Prostate gland (tissue), 2 donors: Measurements from ENCODE around the gene CTSO. TPM values are rescaled to one million over a fixed set of nuclear protein-coding genes. Genes with fewer than 3 reads are reported as not detected.

Experiments
- DNase-seq: peaks from one replicate; pipeline ENCODE4 v3.0.0-alpha.2; 2019; ENCODE audit warnings: low spot score
- H3K27ac ChIP-seq, 2 donors: fragments of 200-600 bp; sonication (generic); 2 replicates each; pipeline ENCODE4 v1.5.1; 2017 to 2019
- H3K27me3 ChIP-seq: fragments of 200-600 bp; sonication (generic); replicated peaks from 2 replicates; pipeline ENCODE4 v1.5.1; 2019; ENCODE audit not compliant: insufficient read depth
- H3K36me3 ChIP-seq, 2 donors: fragments of 200-600 bp; sonication (generic); 1 replicate in 1 of 2; 2 replicates in 1 of 2; pipeline versions ENCODE4 v1.5.1 to v1.8.1; 2017 to 2019
- H3K4me1 ChIP-seq: fragments of 200-600 bp; sonication (generic); replicated peaks from 2 replicates; pipeline ENCODE4 v1.5.1; 2019
- H3K4me3 ChIP-seq, 2 donors: fragments of 200-600 bp; sonication (generic); 2 replicates each; pipeline ENCODE4 v1.5.1; 2017 to 2019
- H3K9me3 ChIP-seq: fragments of 200-600 bp; sonication (generic); 2 replicates; pipeline ENCODE4 v1.5.1; 2017
- CTCF ChIP-seq, 4 experiments: fragments of 200-600 bp in 2 of 4; fragments of 450-650 bp in 2 of 4; sonication (generic) in 2 of 4; IDR thresholded peaks; 1 replicate in 3 of 4; 2 replicates in 1 of 4; pipeline ENCODE4 v1.5.1; 2016 to 2019; ENCODE audit warnings: antibody characterized with exemption in 4 of 4, mild to moderate bottlenecking in 2 of 4, moderate library complexity in 2 of 4
- POLR2A ChIP-seq: fragments of 450-650 bp; IDR thresholded peaks from one replicate; pipeline ENCODE4 v1.6.1; 2016; ENCODE audit warnings: antibody characterized with exemption, mild to moderate bottlenecking
- POLR2AphosphoS5 ChIP-seq: sonication (generic); formaldehyde crosslinking; IDR thresholded peaks from one replicate; pipeline ENCODE4 v1.6.1; 2017; ENCODE audit warnings: antibody characterized with exemption
- WGBS: methylation state at CpG from one replicate; pipeline ENCODE4 v1.1.5; 2018; 5-methylcytosine and 5-hydroxymethylcytosine counted together
- intact Hi-C: fragments of 100-400 bp; cut with DNase I; formaldehyde crosslinking; loops from one replicate; pipeline ENCODE4 v1.14.2; 2022
- total RNA-seq, 2 donors: library from RNA; depleted of rRNA; stranded (reverse); fragments of >200 nt; gene quantifications; one replicate each; pipeline ENCODE4 v1.1.0, GENCODE V29; 2016

Gene CTSO
- total RNA-seq, 2 donors from 2014 or later, result 24.9 to 37.5 TPM

DNA sequence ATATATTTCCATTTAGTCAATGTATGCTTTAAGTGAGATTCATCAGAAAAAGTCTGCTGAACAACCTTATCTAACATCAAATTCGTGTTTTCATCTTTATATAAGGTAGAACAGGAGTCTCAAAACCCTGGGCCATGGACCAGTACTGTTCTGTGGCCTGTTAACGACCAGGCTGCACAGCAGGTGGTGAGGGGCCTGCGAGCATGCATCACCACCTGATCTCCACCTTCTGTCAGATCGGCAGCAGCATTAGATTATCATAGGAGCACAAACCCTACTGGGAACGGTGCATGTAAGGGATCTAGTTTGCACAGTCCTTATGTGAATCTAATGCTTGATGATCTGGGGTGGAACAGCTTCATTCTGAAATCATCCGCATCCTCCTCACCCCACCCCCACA, 3.2 kb downstream of the CTSO start:
- TF ChIP-seq POLR2A (no peak), CTCF (IDR thresholded peaks at IDR 0.05) (no peak), POLR2AphosphoS5 (no peak)
- intact Hi-C loops, result loop anchor here (5.0 to 10.0 kb wide), 3 partner anchors 256 to 1014 kb away; no protein-coding TSS in a partner anchor
- Histone ChIP-seq H3K4me3 (no peak overlapping the region), H3K9me3 (no peaks in the 10 kb centered on the region), H3K4me1 (no peaks in the 10 kb centered on the region), H3K27ac (no peak overlapping the region), H3K36me3 (no peaks in the 10 kb centered on the region), H3K27me3 (no peaks in the 10 kb centered on the region)
- no peak for DNase-seq
- 91% methylated on average over 6 of the region's 6 CpGs for WGBS

DNA sequence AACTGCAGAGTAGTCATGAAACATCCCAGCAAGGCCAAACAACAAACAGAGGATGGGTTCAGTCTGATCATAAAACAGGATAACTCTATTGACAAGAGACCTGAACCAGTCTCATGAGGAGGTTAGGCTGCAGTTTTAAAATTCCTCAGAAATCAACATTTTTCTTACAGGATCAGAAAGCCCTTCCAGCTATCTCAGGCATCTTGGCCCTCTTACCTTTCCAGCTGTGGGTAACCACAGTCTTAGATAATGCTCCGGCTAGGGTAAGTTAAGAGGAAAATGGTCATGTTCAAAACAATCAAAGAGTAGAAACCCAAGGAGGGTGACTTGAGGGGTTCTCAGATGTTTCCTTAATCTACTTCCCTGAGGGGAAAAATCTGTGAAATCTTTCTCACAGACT, 5.1 kb downstream of the CTSO start:
- H3K4me3 ChIP-seq, result no peak overlapping the region

DNA sequence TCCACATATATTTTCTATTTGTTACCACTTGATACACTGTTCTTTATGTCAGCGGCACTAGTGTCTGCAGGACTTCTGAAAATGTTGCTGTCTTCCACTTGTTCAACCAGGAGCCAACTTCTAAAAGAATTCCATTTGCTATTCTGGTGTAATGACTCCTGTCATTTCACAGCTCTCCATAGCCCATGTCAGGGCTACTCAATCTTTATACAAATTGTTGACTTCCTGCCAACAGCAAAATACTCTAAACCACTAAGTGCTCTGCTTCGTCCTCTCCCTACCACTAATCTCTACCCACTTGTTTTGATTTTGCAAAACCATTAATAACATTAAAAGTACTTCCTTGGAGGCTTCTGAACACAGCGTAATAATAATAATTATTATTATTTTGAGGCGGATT, 7.2 kb downstream of the CTSO start:
- WGBS, result 67% methylated on average over 4 of the region's 4 CpGs
- intact Hi-C loops, result no loop called here
- no peaks in the 10 kb centered on the region for H3K27me3 ChIP-seq
- H3K27ac ChIP-seq, result no peak overlapping the region
- no peak for DNase-seq
- TF ChIP-seq POLR2AphosphoS5 (no peak), CTCF (IDR thresholded peaks at IDR 0.05) (no peak), POLR2A (no peak)
- no peak overlapping the region for H3K4me3 ChIP-seq
- no peaks in the 10 kb centered on the region for H3K4me1 ChIP-seq
- no peaks in the 10 kb centered on the region for H3K9me3 ChIP-seq
- H3K36me3 ChIP-seq, result no peaks in the 10 kb centered on the region

More for the DNA sequence above, 5.1 kb downstream of the CTSO start:
- H3K4me1 ChIP-seq, result no peaks in the 10 kb centered on the region
- DNase-seq, result no peak
- H3K36me3 ChIP-seq, result no peaks in the 10 kb centered on the region
- intact Hi-C loops, result no loop called here
- H3K9me3 ChIP-seq, result no peaks in the 10 kb centered on the region
- TF ChIP-seq POLR2A (no peak), POLR2AphosphoS5 (no peak), CTCF (IDR thresholded peaks at IDR 0.05) (no peak)
- H3K27me3 ChIP-seq, result no peaks in the 10 kb centered on the region
- H3K27ac ChIP-seq, result no peak overlapping the region
- WGBS, result 96% methylated on average over 1 of the region's 1 CpG

DNA sequence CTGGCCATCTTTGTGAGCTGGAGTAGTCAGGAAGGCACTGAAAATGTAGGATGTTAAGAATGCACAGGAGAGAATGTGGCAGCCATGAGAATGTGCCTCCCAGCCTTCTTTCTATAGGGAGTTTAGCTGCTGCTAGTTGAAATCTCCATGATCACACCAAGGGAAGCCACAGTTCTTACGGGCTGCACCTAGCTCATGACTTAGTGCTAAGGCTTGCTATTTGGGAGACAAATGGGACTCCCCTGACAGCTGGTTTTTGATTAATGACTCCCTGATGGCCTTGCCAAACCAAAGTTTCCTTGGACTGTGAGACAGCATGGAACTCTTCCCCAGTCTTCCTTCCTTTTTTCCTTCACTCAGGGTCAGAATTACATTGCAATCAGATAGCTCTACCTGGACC, 9.2 kb downstream of the CTSO start:
- H3K9me3 ChIP-seq, result no peaks in the 10 kb centered on the region
- 60% methylated on average over 1 of the region's 1 CpG for WGBS
- no peaks in the 10 kb centered on the region for H3K4me1 ChIP-seq
- intact Hi-C loops, result no loop called here
- H3K36me3 ChIP-seq, result no peaks in the 10 kb centered on the region
- no peak overlapping the region for H3K4me3 ChIP-seq
- TF ChIP-seq POLR2A, result no peak
- TF ChIP-seq POLR2AphosphoS5, result no peak
- TF ChIP-seq CTCF (IDR thresholded peaks at IDR 0.05), result no peak
- DNase-seq, result no peak
- H3K27ac ChIP-seq, result no peak overlapping the region
- no peaks in the 10 kb centered on the region for H3K27me3 ChIP-seq

DNA sequence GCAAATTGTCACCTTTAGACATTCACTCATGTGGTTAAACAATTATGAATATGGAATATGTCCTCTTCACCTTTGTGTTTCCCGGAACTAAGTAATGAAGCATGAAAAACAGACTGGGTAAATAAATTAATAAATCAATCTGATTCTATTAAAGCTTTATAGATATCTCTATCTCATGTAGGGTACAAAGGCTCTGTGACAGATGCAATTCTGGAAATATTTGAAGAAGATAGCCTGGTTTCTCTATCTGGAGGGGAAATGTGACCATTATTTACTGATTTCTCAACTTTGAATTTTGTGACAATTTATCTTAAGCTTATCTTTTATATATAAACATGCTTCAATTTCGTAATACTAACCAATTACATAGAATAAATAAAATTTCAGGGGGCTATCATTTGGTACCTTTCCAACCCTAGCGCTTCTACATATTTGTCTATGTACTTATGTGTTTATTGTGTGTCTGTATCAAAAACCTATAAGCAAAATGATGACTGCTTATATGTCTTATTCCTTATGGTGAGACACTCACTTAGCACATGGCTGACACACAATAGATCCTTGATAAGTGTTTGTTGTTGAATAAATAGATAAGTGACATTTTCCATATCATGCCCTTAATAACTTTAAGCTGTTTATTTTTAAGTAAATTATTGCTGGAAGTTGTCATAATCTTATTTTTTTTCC, 9.9 kb downstream of the CTSO start:
- 78% methylated on average over 3 of the region's 3 CpGs for WGBS
- DNase-seq, result no peak
- H3K4me3 ChIP-seq, result no peak overlapping the region
- intact Hi-C loops, result no loop called here
- H3K27ac ChIP-seq, result no peak overlapping the region
- H3K9me3 ChIP-seq, result no peaks in the 10 kb centered on the region
- no peaks in the 10 kb centered on the region for H3K27me3 ChIP-seq
- no peak for TF ChIP-seq CTCF (IDR thresholded peaks at IDR 0.05)
- no peaks in the 10 kb centered on the region for H3K36me3 ChIP-seq
- H3K4me1 ChIP-seq, result no peaks in the 10 kb centered on the region
